GM18519 (cell line): ENCODE data around the gene KRTAP19-3.
"Not testable (repeated sequence)": the region's sequence is repeated elsewhere in the genome, so short reads cannot be mapped to it uniquely, and the experiment has no call there.

ENCODE experiments used
- ATAC-seq: cut with Tn5 transposase; IDR thresholded peaks from one replicate; pipeline ENCODE4 v1.9.1; 2021; ENCODE audit warnings: mild to moderate bottlenecking, moderate library complexity; ENCODE audit not compliant: unreplicated experiment, low FRiP score

The KRTAP19-3 gene

GRCh38 chr21:30491963-30492428 is at the start of gene KRTAP19-3:
KRTAP19-3 (minus strand) TSS chr21:30492013; CDS start chr21:30491957, 56 bp downstream.
- no peak for ATAC-seq

DNA sequence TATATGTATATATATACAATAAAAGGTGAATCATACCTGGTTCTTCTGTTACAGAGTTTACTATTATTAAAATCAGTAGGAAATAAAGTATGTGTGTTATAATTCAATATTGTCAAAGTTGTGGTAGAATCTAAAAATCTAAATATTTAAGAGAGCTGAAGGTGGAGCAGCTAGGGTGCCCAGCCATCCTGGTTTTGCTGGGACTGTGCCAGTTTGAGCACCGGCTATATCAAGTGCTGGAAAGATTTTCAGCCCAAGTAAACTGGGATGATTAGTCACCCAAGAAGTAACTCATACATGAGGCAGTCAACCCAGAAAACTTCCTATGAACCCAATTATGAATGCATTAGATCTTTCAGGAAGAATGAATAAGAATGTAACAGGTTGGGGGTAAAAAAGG is 27.1 kb upstream of the KRTAP19-3 start:
- ATAC-seq = no peak

DNA sequence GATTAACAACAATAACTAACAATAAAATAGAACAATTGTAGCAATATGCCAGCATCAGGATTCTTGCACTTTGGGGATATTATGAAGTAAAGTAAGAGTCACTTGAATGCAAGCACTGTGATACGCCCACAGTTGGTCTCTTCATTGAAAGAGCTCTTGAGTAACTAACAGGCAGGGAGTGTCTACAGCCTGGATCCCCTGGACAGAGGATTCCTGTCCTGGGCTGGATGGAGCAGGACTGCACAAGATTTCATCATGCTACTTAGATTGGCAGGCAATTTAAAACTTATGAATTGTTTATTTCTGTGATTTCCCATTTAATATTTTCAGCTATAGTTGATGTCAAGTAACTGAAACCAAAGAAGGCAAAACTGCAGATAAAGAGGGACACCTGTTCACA is 23.9 kb upstream of the KRTAP19-3 start:
- no peak for ATAC-seq

DNA sequence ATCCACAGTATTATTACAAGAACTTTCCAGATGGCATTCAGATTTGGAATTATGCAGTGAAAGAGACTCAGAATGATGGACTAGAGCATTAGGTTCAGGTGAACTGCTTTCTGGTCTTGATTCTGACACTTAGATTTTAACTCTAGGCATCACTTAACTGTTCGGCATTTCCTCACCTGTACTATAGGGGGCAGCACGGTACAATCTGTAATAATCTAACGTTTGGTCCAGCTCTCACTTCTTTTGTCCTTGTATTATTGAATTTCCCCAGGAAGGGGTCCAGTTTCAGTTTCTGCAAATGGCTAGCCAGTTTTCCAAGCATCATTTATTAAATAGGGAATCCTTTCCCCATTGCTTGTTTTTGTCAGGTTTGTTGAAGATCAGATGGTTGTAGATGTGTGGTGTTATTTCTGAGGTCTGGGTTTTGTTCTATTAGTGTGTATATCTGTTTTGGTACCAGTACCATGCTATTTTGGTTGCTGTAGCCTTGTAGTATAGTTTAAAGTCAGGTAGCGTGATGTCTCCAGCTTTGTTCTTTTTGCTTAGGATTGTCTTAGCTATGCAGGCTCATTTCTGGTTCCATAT is 13.9 kb upstream of the KRTAP19-3 start:
- not testable (repeated sequence) for ATAC-seq

- ATAC-seq = no peak
Measured at GRCh38 chr21:30502041-30502440, 10.2 kb upstream of the KRTAP19-3 start, which contains the start of gene KRTAP19-5. KRTAP19-5 (minus strand) TSS chr21:30502141; CDS start chr21:30502090, 51 bp downstream.

- ATAC-seq = no peak
Measured at GRCh38 chr21:30497065-30497464, 5.3 kb upstream of the KRTAP19-3 start, which contains the start of gene KRTAP19-4. KRTAP19-4 (minus strand) TSS chr21:30497165; CDS start chr21:30497110, 55 bp downstream.

DNA sequence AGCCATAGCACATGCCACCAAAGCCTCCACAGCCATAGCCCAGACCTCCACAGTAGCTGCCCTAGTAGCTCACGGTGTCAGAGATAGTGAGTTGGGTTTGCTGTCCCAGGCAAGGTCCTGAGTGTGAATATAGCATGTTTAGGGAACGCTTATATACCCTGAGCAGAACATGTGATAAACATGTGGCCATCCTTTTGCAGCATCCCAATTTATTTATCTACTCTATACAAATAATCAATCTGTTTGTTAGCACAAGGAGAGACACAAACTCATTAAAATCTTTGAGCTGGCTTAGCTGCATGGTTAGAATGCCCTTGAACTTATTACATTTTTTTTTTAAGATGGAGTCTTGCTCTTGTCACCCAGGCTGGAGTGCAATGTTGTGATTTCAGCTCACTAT is 4.5 kb downstream of the KRTAP19-3 start, which contains the start of gene KRTAP19-2:
TSS of gene KRTAP19-2 (minus strand) at position 101 of the 400 bp plus-strand sequence. CDS start at position 13, 88 bp downstream.
- no peak for ATAC-seq

- ATAC-seq = no peak
Measured at GRCh38 chr21:30486180-30486579, 5.6 kb downstream of the KRTAP19-3 start.

- no peak for ATAC-seq
Measured at GRCh38 chr21:30482130-30482529, 9.7 kb downstream of the KRTAP19-3 start.

DNA sequence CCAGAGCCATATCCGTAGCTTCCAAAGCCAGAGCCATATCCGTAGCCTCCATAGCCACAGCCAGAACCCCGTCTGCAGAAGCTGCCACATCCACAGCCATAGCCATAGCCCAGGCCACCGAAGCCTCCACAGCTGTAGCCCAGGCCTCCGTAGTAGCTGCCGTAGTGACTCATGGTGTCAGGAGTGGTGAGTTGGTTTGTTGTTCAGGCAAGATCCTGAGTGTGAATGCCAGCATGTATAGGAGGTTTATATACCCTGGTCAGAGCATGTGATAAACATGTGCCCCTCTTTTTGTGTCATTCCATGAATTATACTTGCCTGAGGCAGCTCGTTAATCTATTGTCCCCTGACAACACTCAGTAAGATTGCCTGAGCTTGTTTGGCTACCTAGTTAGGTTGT is 11.7 kb downstream of the KRTAP19-3 start, which contains the start of gene KRTAP19-1:
TSS of gene KRTAP19-1 (minus strand) at position 223 of the 400 bp plus-strand sequence. CDS start at position 173, 50 bp downstream.
- no peak for ATAC-seq

DNA sequence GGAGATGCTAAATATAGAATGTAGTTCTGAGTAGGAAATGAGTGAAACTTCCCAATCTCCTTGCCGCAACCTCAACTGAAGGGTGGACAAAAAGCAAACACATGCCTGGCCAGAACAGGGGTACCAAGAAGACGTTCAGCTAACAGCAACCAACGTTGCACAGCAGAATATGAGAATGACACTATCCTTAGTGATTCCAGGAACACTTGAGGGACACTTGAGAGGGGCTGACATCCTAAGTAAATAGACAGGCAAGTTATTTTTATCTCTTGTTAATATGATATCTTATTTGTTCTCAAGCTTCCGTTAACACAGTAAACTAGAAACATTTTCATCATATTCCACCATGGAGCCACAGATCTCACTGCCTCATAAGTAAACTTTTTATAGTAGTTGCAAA is 12.6 kb downstream of the KRTAP19-3 start:
- no peak for ATAC-seq

GRCh38 chr21:30478004-30478403 is 13.8 kb downstream of the KRTAP19-3 start:
- no peak for ATAC-seq

- ATAC-seq = no peak
Measured at GRCh38 chr21:30468900-30469714, 22.7 kb downstream of the KRTAP19-3 start.

GRCh38 chr21:30463713-30464112 is 28.1 kb downstream of the KRTAP19-3 start:
- no peak for ATAC-seq

DNA sequence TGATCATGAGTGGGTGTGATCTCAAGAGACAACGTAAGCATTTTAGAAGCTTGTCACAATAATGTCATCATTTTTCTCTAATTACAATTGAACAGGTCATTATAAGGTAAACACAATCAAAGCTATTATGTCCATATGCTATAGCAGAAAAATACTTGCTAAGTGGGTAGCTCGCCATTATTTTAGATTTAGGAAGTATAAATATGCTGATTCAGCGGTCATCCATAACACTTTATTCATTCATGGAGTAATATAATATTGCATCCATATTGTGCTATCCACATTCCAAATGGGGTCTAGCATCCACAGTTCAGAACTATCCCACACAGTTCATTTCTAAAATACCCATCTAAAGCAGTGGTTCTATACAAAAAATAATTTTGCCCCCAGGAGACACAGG is 43.3 kb downstream of the KRTAP19-3 start:
- no peak for ATAC-seq

GRCh38 chr21:30447056-30447455 is 44.8 kb downstream of the KRTAP19-3 start:
- ATAC-seq = no peak

DNA sequence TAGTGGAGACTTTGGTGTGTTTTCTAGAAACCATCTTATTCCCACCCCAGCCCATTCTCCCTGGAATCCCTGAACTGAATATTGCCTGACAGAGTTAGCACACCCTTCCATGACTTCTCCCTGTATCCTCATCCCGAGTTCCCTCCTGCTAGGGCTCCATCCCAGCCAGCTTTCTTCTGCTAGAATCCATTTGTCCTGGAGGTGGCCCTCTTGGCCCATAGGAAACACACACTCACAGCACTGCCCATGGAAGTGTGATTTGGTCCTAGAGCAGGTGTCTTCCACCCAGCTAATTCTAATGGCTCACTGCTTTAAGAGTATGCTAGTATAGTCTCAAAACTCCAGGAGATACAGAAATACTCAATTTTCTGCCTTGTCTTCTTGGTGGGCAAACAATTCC is 47.6 kb downstream of the KRTAP19-3 start:
- ATAC-seq = no peak

- no peak for ATAC-seq
Measured at GRCh38 chr21:30443226-30443625, 48.6 kb downstream of the KRTAP19-3 start.
